Neural cell (in vitro differentiated cells): Measurements from ENCODE around the gene STX4. TPM values are rescaled to one million over a fixed set of nuclear protein-coding genes. Genes with fewer than 3 reads are reported as not detected.

Experiments used
- H2AFZ ChIP-seq: fragments of 200-600, 300-800 bp; sonication (generic), shearing (Covaris generic); 2 replicates; pipeline ENCODE4 v1.6.0; 2014; ENCODE audit warnings: low read depth, mild to moderate bottlenecking, antibody characterized with exemption, low read length, moderate library complexity
- H3F3A ChIP-seq: fragments of 200-600 bp; shearing (Covaris generic); 2 replicates; pipeline ENCODE4 v1.6.1; 2016; ENCODE audit warnings: mild to moderate bottlenecking, moderate library complexity, mixed read lengths, antibody characterized with exemption, low read length; ENCODE audit not compliant: insufficient read depth, poor library complexity, severe bottlenecking
- H3K27ac ChIP-seq: fragments of 200-600, 300-800 bp; sonication (generic), shearing (Covaris generic); 2 replicates; pipeline ENCODE4 v1.5.1; 2014; ENCODE audit warnings: mild to moderate bottlenecking, low read length, moderate library complexity
- H3K27me3 ChIP-seq: fragments of 300-800, 200-600 bp; sonication (generic), shearing (Covaris generic); 2 replicates; pipeline ENCODE4 v1.6.0; 2014; ENCODE audit warnings: mild to moderate bottlenecking, low read depth, low read length, moderate library complexity; ENCODE audit not compliant: insufficient read depth
- H3K36me3 ChIP-seq: fragments of 300-800, 200-600 bp; sonication (generic), shearing (Covaris generic); 2 replicates; pipeline ENCODE4 v1.5.1; 2014; ENCODE audit warnings: mild to moderate bottlenecking, antibody characterized with exemption, low read length, moderate library complexity; ENCODE audit not compliant: insufficient read depth
- H3K4me2 ChIP-seq: fragments of 300-800, 200-600 bp; sonication (generic), shearing (Covaris generic); 2 replicates; pipeline ENCODE4 v1.6.0; 2014; ENCODE audit warnings: mild to moderate bottlenecking, low read length
- H3K4me3 ChIP-seq: fragments of 300-800, 200-600 bp; sonication (generic), shearing (Covaris generic); 2 replicates; pipeline ENCODE4 v1.5.1; 2014; ENCODE audit warnings: mild to moderate bottlenecking, low read length, moderate library complexity
- H3K79me2 ChIP-seq: fragments of 200-600 bp; shearing (Covaris generic); replicated peaks from 2 replicates; pipeline ENCODE4 v1.6.0; 2014; ENCODE audit warnings: mild to moderate bottlenecking, low read length, moderate library complexity; ENCODE audit not compliant: insufficient read depth
- H3K9ac ChIP-seq: fragments of 300-800, 200-600 bp; sonication (generic), shearing (Covaris generic); 2 replicates; pipeline ENCODE4 v1.6.1; 2016; ENCODE audit warnings: mild to moderate bottlenecking, low read length, mixed read lengths
- H3K9me2 ChIP-seq: fragments of 200-600 bp; shearing (Covaris generic); 2 replicates; pipeline ENCODE4 v1.6.1; 2016; ENCODE audit warnings: mild to moderate bottlenecking, low read length, mixed read lengths; ENCODE audit not compliant: insufficient read depth
- H3K9me3 ChIP-seq: fragments of 200-600, 300-800 bp; sonication (generic), shearing (Covaris generic); 2 replicates; pipeline ENCODE4 v1.6.1; 2016; ENCODE audit warnings: mild to moderate bottlenecking, mixed run types, low read length, moderate library complexity, mixed read lengths
- H4K20me1 ChIP-seq: fragments of 200-600 bp; shearing (Covaris generic); 2 replicates; pipeline ENCODE4 v1.6.1; 2016; ENCODE audit warnings: mild to moderate bottlenecking, mixed run types; ENCODE audit not compliant: insufficient read depth
- EP300 ChIP-seq: fragments of 450-650 bp; conservative IDR thresholded peaks from 2 replicates; pipeline ENCODE4 v1.6.1; 2014; ENCODE audit warnings: antibody characterized with exemption, mild to moderate bottlenecking, moderate library complexity; ENCODE audit not compliant: poor library complexity, severe bottlenecking
- EZH2 ChIP-seq: fragments of 200-600, 300-800 bp; shearing (Covaris generic), sonication (generic); IDR thresholded peaks from 2 replicates; pipeline ENCODE4 v1.6.1; 2014; ENCODE audit warnings: antibody characterized with exemption, low read length, borderline replicate concordance, mild to moderate bottlenecking; ENCODE audit not compliant: insufficient read depth, poor library complexity, severe bottlenecking
- MXI1 ChIP-seq: fragments of 450-650 bp; conservative IDR thresholded peaks from 2 replicates; pipeline ENCODE4 v1.6.1; 2014; ENCODE audit warnings: antibody characterized with exemption, mild to moderate bottlenecking; ENCODE audit not compliant: poor library complexity, severe bottlenecking
- POLR2AphosphoS5 ChIP-seq: IDR thresholded peaks from 2 replicates; pipeline ENCODE4 v1.6.1; 2012
- RAD21 ChIP-seq: fragments of 450-650 bp; conservative IDR thresholded peaks from 2 replicates; pipeline ENCODE4 v1.6.1; 2014; ENCODE audit warnings: antibody characterized with exemption, mild to moderate bottlenecking, moderate library complexity
- SMC3 ChIP-seq: fragments of 450-650 bp; conservative IDR thresholded peaks from 2 replicates; pipeline ENCODE4 v1.6.1; 2014; ENCODE audit warnings: antibody characterized with exemption, mild to moderate bottlenecking, moderate library complexity; ENCODE audit not compliant: poor library complexity
- TAF1 ChIP-seq: IDR thresholded peaks from 2 replicates; pipeline ENCODE4 v1.6.1; 2012; ENCODE audit warnings: low read depth
- polyA plus RNA-seq: library from polyadenylated mRNA; depleted of rRNA; stranded (reverse); fragments of >200 nt; gene quantifications from 2 replicates; pipeline ENCODE4 v1.2.3, GENCODE V29; 2014
- TF ChIP-seq, protein P1 (sequence below): IDR thresholded peaks from 2 replicates; pipeline ENCODE4 v1.6.1; 2012; ENCODE audit warnings: borderline replicate concordance
- TF ChIP-seq, protein P2 (sequence below): fragments of 450-650 bp; IDR thresholded peaks from 2 replicates; pipeline ENCODE4 v1.5.1; 2014; ENCODE audit warnings: antibody characterized with exemption, mild to moderate bottlenecking, moderate library complexity; ENCODE audit not compliant: poor library complexity, severe bottlenecking

STX4 gene
- polyA plus RNA-seq, 1 donor from 2014 or later: 32.2 TPM

DNA sequence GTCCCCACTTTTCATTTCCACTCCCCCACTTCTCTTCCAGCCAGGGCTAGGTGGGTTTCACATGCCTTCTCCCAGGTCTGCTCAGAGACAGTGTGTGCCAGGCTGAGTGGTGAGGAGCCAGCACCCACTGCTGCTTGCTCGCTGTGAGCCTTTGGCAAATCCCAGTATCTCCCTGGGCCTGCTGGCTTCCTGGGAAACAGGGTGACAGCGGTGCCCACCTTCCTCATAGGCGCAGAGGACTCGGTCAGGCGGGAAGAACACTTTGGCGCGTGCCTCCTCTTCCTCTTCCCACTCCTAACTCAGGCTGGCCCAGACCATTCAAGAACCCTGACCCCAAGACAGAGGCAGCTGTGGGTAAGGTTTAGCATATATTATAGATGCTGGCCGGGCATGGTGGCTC lies 55.8 kb downstream of the STX4 start:
- Histone ChIP-seq H3K9ac (no peak overlapping the region), H3K4me3 (no peak overlapping the region), H4K20me1 (no peaks in the 10 kb centered on the region), H3K9me3 (no peaks in the 10 kb centered on the region), H2AFZ (no peak overlapping the region), H3F3A (no peaks in the 10 kb centered on the region), H3K4me2 (no peak overlapping the region), H3K9me2 (no peaks in the 10 kb centered on the region), H3K79me2 (peaks cover 11% of the 10 kb centered on the region), H3K27me3 (no peaks in the 10 kb centered on the region), H3K36me3 (no peaks in the 10 kb centered on the region), H3K27ac (no peak overlapping the region)
- TF ChIP-seq, protein P1, sequence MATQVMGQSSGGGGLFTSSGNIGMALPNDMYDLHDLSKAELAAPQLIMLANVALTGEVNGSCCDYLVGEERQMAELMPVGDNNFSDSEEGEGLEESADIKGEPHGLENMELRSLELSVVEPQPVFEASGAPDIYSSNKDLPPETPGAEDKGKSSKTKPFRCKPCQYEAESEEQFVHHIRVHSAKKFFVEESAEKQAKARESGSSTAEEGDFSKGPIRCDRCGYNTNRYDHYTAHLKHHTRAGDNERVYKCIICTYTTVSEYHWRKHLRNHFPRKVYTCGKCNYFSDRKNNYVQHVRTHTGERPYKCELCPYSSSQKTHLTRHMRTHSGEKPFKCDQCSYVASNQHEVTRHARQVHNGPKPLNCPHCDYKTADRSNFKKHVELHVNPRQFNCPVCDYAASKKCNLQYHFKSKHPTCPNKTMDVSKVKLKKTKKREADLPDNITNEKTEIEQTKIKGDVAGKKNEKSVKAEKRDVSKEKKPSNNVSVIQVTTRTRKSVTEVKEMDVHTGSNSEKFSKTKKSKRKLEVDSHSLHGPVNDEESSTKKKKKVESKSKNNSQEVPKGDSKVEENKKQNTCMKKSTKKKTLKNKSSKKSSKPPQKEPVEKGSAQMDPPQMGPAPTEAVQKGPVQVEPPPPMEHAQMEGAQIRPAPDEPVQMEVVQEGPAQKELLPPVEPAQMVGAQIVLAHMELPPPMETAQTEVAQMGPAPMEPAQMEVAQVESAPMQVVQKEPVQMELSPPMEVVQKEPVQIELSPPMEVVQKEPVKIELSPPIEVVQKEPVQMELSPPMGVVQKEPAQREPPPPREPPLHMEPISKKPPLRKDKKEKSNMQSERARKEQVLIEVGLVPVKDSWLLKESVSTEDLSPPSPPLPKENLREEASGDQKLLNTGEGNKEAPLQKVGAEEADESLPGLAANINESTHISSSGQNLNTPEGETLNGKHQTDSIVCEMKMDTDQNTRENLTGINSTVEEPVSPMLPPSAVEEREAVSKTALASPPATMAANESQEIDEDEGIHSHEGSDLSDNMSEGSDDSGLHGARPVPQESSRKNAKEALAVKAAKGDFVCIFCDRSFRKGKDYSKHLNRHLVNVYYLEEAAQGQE: no peak
- TF ChIP-seq RAD21: no peak
- TF ChIP-seq, protein P2, sequence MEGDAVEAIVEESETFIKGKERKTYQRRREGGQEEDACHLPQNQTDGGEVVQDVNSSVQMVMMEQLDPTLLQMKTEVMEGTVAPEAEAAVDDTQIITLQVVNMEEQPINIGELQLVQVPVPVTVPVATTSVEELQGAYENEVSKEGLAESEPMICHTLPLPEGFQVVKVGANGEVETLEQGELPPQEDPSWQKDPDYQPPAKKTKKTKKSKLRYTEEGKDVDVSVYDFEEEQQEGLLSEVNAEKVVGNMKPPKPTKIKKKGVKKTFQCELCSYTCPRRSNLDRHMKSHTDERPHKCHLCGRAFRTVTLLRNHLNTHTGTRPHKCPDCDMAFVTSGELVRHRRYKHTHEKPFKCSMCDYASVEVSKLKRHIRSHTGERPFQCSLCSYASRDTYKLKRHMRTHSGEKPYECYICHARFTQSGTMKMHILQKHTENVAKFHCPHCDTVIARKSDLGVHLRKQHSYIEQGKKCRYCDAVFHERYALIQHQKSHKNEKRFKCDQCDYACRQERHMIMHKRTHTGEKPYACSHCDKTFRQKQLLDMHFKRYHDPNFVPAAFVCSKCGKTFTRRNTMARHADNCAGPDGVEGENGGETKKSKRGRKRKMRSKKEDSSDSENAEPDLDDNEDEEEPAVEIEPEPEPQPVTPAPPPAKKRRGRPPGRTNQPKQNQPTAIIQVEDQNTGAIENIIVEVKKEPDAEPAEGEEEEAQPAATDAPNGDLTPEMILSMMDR: no peak
- no peak for TF ChIP-seq MXI1
- TF ChIP-seq POLR2AphosphoS5: no peak
- no peak for TF ChIP-seq TAF1
- no peak for TF ChIP-seq EZH2
- no peak for TF ChIP-seq EP300
- TF ChIP-seq SMC3: no peak

Other genes starting within 250 kb of the STX4 start
- 10.4 and 14.1 TPM in 2 replicates for gene ZNF629, start 246.4 kb upstream of the STX4 start, polyA plus RNA-seq
- 39.2 and 44.9 TPM in 2 replicates for gene BCL7C, start 139.5 kb upstream of the STX4 start, polyA plus RNA-seq
- gene CTF1, start 136.9 kb upstream of the STX4 start, polyA plus RNA-seq: not detected in 2 replicates
- gene FBXL19, start 110.0 kb upstream of the STX4 start, polyA plus RNA-seq: 99.6 and 124 TPM in 2 replicates
- 5.7 and 7.3 TPM in 2 replicates for gene ORAI3, start 84.5 kb upstream of the STX4 start, polyA plus RNA-seq
- 1.4 and 3.3 TPM in 2 replicates for gene SETD1A, start 75.8 kb upstream of the STX4 start, polyA plus RNA-seq
- 1.5 and 3.4 TPM in 2 replicates for gene HSD3B7, start 48.4 kb upstream of the STX4 start, polyA plus RNA-seq
- gene STX1B, start 22.9 kb upstream of the STX4 start, polyA plus RNA-seq: 4.5 and 9.2 TPM in 2 replicates
- 17.8 and 21.3 TPM in 2 replicates for gene ZNF668, start 40.7 kb downstream of the STX4 start, polyA plus RNA-seq
- 6.7 and 8.5 TPM in 2 replicates for gene ZNF646, start 40.9 kb downstream of the STX4 start, polyA plus RNA-seq
- 9.3 and 13.6 TPM in 2 replicates for gene PRSS53, start 55.4 kb downstream of the STX4 start, polyA plus RNA-seq
- gene VKORC1, start 61.2 kb downstream of the STX4 start, polyA plus RNA-seq: 103 and 105 TPM in 2 replicates
- gene BCKDK, start 74.8 kb downstream of the STX4 start, polyA plus RNA-seq: 21.3 and 26.8 TPM in 2 replicates
- gene KAT8, start 84.1 kb downstream of the STX4 start, polyA plus RNA-seq: 98.0 and 132 TPM in 2 replicates
- not detected in 2 replicates for gene PRSS8, start 102.2 kb downstream of the STX4 start, polyA plus RNA-seq
- gene PRSS36, start 116.5 kb downstream of the STX4 start, polyA plus RNA-seq: 1.5 and 2.0 TPM in 2 replicates
- gene FUS, start 146.6 kb downstream of the STX4 start, polyA plus RNA-seq: 53.9 and 54.3 TPM in 2 replicates
- not detected in 2 replicates for gene PYCARD, start 169.2 kb downstream of the STX4 start, polyA plus RNA-seq
- 0.05 TPM in 1 of 2 replicates, not detected in the other for gene TRIM72, start 180.6 kb downstream of the STX4 start, polyA plus RNA-seq
- gene PYDC1, start 183.6 kb downstream of the STX4 start, polyA plus RNA-seq: not detected in 2 replicates
- not detected in 2 replicates for gene ITGAM, start 226.4 kb downstream of the STX4 start, polyA plus RNA-seq